Measurements from ENCODE around the gene CYP4Z1.
A peak's percentile ranks its signal among the peaks of the same experiment; 100 is the strongest.
"Not testable (repeated sequence)": the region's sequence is repeated elsewhere in the genome, so short reads cannot be mapped to it uniquely, and the experiment has no call there.

The CYP4Z1 gene

DNA sequence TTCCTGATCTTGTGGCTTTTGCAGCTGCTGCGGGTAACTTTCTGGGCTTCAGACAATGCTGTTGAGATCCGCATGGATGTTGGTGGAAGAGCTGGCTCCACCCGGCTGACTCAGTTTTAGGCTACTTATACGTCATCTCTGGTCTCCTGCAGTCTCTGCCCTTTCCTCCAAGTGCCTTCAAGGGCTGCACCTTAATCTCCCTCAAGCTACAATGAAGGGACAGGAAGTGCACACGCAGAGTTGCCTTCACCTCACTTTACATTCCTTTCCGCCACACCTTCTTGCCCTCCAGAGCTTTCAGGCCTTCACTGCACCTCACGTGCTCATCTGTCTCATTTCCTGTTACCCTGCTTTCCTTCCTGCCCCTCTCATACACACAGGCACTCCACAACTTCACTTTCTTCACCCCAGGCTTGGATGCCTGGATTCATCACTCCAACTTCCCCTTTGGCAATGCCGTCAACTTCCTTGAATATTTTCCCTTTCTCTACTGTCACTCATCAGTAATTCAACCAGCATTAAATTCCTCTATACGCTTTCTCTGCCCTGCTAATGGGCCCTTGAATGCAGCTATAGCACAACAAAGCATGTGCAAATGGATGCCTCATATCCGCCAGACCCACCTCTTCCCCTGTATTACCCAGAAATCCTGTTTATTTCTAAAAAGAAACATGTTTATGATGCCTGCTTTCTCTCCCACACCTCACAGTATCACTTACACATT, 41.0 kb downstream of the CYP4Z1 start:
- not testable (repeated sequence) for H2AFZ ChIP-seq (ENCODE audit: low read depth, low read length); H3K4me1 ChIP-seq (ENCODE audit: insufficient read depth, low read length); H3K9me3 ChIP-seq (ENCODE audit: insufficient read depth, low read length, severe bottlenecking); H3K4me2 ChIP-seq (ENCODE audit: insufficient read depth, low read length); H3K79me2 ChIP-seq (ENCODE audit: insufficient read depth, low read length); H3K27ac ChIP-seq (ENCODE audit: low read length); H3K9ac ChIP-seq (ENCODE audit: low read depth, low read length); H3K4me3 ChIP-seq (ENCODE audit: low read depth in 1 of 2, low read length in 2 of 2); H4K20me1 ChIP-seq (ENCODE audit: insufficient read depth, low read length); DNase-seq; H3K27me3 ChIP-seq (ENCODE audit: insufficient read depth, low read length, poor library complexity); H3K36me3 ChIP-seq (ENCODE audit: insufficient read depth, low read length)
- peak; percentile 44; the same call in 2 of the 3 replicates for ATAC-seq (ENCODE audit: insufficient read depth, low read depth)

DNA sequence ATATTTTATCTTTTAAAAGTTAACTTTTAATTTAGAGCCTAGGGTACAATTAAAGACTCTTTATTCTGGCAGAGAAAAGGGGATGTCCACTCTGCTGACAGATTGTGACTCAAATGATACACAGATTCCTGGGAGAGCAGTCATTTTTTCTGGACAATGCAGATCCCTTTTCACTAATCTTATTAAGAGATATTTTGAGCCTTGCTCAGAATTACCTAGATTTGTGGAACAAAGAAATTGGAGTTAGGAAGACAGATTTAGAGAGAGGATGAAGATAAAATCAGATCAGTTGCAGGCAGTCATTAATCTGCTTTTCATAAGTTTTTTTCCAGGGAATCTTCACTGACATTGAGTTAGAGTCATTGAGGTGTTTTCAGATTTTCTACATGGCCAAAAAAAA, 42.5 kb downstream of the CYP4Z1 start:
- not testable (repeated sequence) for ATAC-seq (ENCODE audit: insufficient read depth, low read depth); DNase-seq; H2AFZ ChIP-seq (ENCODE audit: low read depth, low read length); H3K4me3 ChIP-seq (ENCODE audit: low read depth in 1 of 2, low read length in 2 of 2); H3K27ac ChIP-seq (ENCODE audit: low read length); H3K4me1 ChIP-seq (ENCODE audit: insufficient read depth, low read length); H3K9me3 ChIP-seq (ENCODE audit: insufficient read depth, low read length, severe bottlenecking); H3K79me2 ChIP-seq (ENCODE audit: insufficient read depth, low read length); H3K9ac ChIP-seq (ENCODE audit: low read depth, low read length); H3K27me3 ChIP-seq (ENCODE audit: insufficient read depth, low read length, poor library complexity); H4K20me1 ChIP-seq (ENCODE audit: insufficient read depth, low read length); H3K4me2 ChIP-seq (ENCODE audit: insufficient read depth, low read length); H3K36me3 ChIP-seq (ENCODE audit: insufficient read depth, low read length)

DNA sequence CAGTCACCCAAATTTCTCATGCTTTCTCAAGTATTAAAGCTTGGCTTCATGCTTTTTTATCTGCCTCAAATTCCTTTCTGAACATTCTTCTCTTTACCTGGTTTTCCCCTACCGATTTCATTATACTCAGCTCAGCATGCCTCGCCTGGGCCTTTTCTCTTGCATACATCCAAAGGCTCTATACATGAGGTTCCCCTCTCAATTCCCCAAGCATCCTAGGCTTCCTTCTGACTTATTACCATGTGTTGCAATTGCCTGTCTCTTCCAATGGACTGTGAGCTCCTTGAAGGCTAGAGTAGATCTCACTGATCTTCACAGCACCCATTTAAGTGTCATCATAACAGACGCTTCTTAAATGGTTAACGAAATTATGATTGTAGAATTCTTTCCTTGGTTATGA, 46.1 kb downstream of the CYP4Z1 start:
- Histone ChIP-seq H3K4me2 (ENCODE audit: insufficient read depth, low read length) (no peak overlapping the region), H3K9ac (ENCODE audit: low read depth, low read length) (no peak overlapping the region), H3K9me3 (ENCODE audit: insufficient read depth, low read length, severe bottlenecking) (no peaks in the 10 kb centered on the region), H3K79me2 (ENCODE audit: insufficient read depth, low read length) (no peaks in the 10 kb centered on the region), H3K36me3 (ENCODE audit: insufficient read depth, low read length) (no peaks in the 10 kb centered on the region), H3K27ac (ENCODE audit: low read length) (no peak overlapping the region), H3K4me1 (ENCODE audit: insufficient read depth, low read length) (no peaks in the 10 kb centered on the region), H2AFZ (ENCODE audit: low read depth, low read length) (no peak overlapping the region), H3K27me3 (ENCODE audit: insufficient read depth, low read length, poor library complexity) (no peaks in the 10 kb centered on the region), H3K4me3 (ENCODE audit: low read depth in 1 of 2, low read length in 2 of 2) (no peak overlapping the region), H4K20me1 (ENCODE audit: insufficient read depth, low read length) (no peaks in the 10 kb centered on the region)
- ATAC-seq (ENCODE audit: insufficient read depth, low read depth) (no peak), DNase-seq (no peak)
- no peak for TF ChIP-seq EZH2 (IDR thresholded peaks at IDR 0.05; ENCODE audit: borderline replicate concordance, low read depth, low read length, severe bottlenecking)
- TF ChIP-seq, protein P1, sequence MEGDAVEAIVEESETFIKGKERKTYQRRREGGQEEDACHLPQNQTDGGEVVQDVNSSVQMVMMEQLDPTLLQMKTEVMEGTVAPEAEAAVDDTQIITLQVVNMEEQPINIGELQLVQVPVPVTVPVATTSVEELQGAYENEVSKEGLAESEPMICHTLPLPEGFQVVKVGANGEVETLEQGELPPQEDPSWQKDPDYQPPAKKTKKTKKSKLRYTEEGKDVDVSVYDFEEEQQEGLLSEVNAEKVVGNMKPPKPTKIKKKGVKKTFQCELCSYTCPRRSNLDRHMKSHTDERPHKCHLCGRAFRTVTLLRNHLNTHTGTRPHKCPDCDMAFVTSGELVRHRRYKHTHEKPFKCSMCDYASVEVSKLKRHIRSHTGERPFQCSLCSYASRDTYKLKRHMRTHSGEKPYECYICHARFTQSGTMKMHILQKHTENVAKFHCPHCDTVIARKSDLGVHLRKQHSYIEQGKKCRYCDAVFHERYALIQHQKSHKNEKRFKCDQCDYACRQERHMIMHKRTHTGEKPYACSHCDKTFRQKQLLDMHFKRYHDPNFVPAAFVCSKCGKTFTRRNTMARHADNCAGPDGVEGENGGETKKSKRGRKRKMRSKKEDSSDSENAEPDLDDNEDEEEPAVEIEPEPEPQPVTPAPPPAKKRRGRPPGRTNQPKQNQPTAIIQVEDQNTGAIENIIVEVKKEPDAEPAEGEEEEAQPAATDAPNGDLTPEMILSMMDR (IDR thresholded peaks at IDR 0.05; ENCODE audit: borderline replicate concordance, extremely low read depth, low read length, poor library complexity, severe bottlenecking) = no peak

DNA sequence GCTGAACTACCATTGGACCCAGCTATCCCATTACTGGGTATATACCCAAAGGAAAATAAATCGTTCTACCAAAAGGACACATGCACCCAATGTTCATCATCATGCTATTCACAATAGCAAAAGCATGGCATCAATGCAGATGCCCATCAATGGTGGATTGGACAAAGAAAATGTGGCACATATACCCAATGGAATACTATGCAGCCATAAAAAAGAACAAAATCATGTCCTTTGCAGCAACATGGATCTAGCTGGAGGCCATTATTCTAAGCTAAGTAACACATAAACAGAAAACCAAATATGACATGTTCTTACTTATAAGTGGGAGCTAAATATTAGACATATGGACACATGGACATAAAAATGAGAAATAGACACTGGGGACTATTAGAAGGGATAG, 54.0 kb downstream of the CYP4Z1 start:
- ATAC-seq (ENCODE audit: insufficient read depth, low read depth); H3K4me2 ChIP-seq (ENCODE audit: insufficient read depth, low read length); H3K27ac ChIP-seq (ENCODE audit: low read length); H4K20me1 ChIP-seq (ENCODE audit: insufficient read depth, low read length); H3K9me3 ChIP-seq (ENCODE audit: insufficient read depth, low read length, severe bottlenecking); H2AFZ ChIP-seq (ENCODE audit: low read depth, low read length); H3K4me1 ChIP-seq (ENCODE audit: insufficient read depth, low read length); H3K79me2 ChIP-seq (ENCODE audit: insufficient read depth, low read length); H3K36me3 ChIP-seq (ENCODE audit: insufficient read depth, low read length); H3K9ac ChIP-seq (ENCODE audit: low read depth, low read length); H3K27me3 ChIP-seq (ENCODE audit: insufficient read depth, low read length, poor library complexity); DNase-seq; H3K4me3 ChIP-seq (ENCODE audit: low read depth in 1 of 2, low read length in 2 of 2): not testable (repeated sequence)

DNA sequence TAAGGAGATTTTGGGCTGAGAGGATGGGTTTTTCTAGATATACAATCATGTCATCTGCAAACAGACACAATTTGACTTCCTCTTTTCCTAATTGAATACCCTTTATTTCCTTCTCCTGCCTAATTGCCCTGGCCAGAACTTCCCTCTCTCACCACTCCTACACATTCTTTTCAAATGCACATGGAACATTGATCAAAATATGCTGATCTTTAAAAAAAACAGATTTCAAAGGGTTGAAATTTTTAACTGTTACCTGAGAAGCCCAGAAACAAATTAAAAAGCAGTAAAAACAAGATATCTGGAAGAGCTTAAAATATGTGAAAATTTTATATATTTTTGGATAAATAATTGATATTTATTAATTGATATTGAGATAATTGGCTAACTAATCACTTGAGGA, 57.8 kb downstream of the CYP4Z1 start:
- H3K27ac ChIP-seq (ENCODE audit: low read length); H4K20me1 ChIP-seq (ENCODE audit: insufficient read depth, low read length); H3K9ac ChIP-seq (ENCODE audit: low read depth, low read length); ATAC-seq (ENCODE audit: insufficient read depth, low read depth); H2AFZ ChIP-seq (ENCODE audit: low read depth, low read length); H3K9me3 ChIP-seq (ENCODE audit: insufficient read depth, low read length, severe bottlenecking); DNase-seq; H3K4me1 ChIP-seq (ENCODE audit: insufficient read depth, low read length); H3K36me3 ChIP-seq (ENCODE audit: insufficient read depth, low read length); H3K27me3 ChIP-seq (ENCODE audit: insufficient read depth, low read length, poor library complexity); H3K4me2 ChIP-seq (ENCODE audit: insufficient read depth, low read length); H3K4me3 ChIP-seq (ENCODE audit: low read depth in 1 of 2, low read length in 2 of 2); H3K79me2 ChIP-seq (ENCODE audit: insufficient read depth, low read length): not testable (repeated sequence)

DNA sequence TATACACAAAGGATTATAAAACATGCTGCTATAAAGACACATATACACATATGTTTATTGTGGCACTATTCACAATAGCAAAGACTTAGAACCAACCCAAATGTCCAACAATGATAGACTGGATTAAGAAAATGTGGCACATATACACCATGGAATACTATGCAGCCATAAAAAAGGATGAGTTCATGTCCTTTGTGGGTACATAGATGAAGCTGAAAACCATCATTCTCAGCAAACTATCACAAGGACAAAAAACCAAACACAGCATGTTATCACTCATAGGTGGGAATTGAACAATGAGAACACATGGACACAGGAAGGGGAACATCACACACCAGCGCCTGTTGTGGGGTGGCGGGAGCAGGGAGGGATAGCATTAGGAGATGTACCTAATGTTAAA, 60.0 kb downstream of the CYP4Z1 start:
- H3K4me1 ChIP-seq (ENCODE audit: insufficient read depth, low read length); H3K9me3 ChIP-seq (ENCODE audit: insufficient read depth, low read length, severe bottlenecking); H3K4me2 ChIP-seq (ENCODE audit: insufficient read depth, low read length); H3K27me3 ChIP-seq (ENCODE audit: insufficient read depth, low read length, poor library complexity); H3K27ac ChIP-seq (ENCODE audit: low read length); H2AFZ ChIP-seq (ENCODE audit: low read depth, low read length); ATAC-seq (ENCODE audit: insufficient read depth, low read depth); H3K9ac ChIP-seq (ENCODE audit: low read depth, low read length); H4K20me1 ChIP-seq (ENCODE audit: insufficient read depth, low read length); H3K4me3 ChIP-seq (ENCODE audit: low read depth in 1 of 2, low read length in 2 of 2); H3K79me2 ChIP-seq (ENCODE audit: insufficient read depth, low read length); H3K36me3 ChIP-seq (ENCODE audit: insufficient read depth, low read length); DNase-seq: not testable (repeated sequence)

Data from DND-41 (cell line).